WTC11 (cell line): ENCODE measurements around the gene NOS1. TPM values are rescaled to one million over a fixed set of nuclear protein-coding genes. Genes with fewer than 3 reads are reported as not detected.

Experiments
- ATAC-seq: fragments of 200-7000 bp; cut with Tn5 transposase; 2 replicates; pipeline ENCODE4 v1.10.0; 2021; ENCODE audit warnings: mild to moderate bottlenecking, moderate library complexity
- Bru-seq: library from RNA; stranded (reverse); fragments of 400-500 nt; gene quantifications from one replicate; lab custom pipeline; 2021; lab: Mats Ljungman, UMichigan
- CTCF ChIA-PET: fragments of 300-600 bp; sonication (Branson Sonifier 250); formaldehyde crosslinking; loops from one replicate; lab custom pipeline; 2021; ENCODE audit warnings: antibody characterized with exemption; lab: Charles Lee
- POLR2A ChIA-PET: fragments of 350-600 bp; sonication (Branson Sonifier 250); formaldehyde crosslinking; loops from one replicate; lab custom pipeline; 2021; ENCODE audit warnings: antibody characterized with exemption; lab: Charles Lee
- DNase-seq: peaks from one replicate; pipeline ENCODE4 v3.0.0; 2021; ENCODE audit warnings: low spot score
- H3K27ac Mint-ChIP-seq: 2 replicates; pipeline ENCODE4 v1.8.0; 2021; ENCODE audit warnings: mixed read lengths
- H3K27me3 Mint-ChIP-seq: 2 replicates; pipeline ENCODE4 v1.8.0; 2021; ENCODE audit warnings: low read depth, mild to moderate bottlenecking, moderate library complexity, mixed read lengths
- H3K36me3 Mint-ChIP-seq: 2 replicates; pipeline ENCODE4 v1.8.0; 2021; ENCODE audit warnings: mixed read lengths
- H3K4me1 Mint-ChIP-seq: 2 replicates; pipeline ENCODE4 v1.8.0; 2022; ENCODE audit warnings: mixed read lengths
- H3K4me3 Mint-ChIP-seq: 2 replicates; pipeline ENCODE4 v1.8.0; 2021; ENCODE audit warnings: mild to moderate bottlenecking, moderate library complexity, mixed read lengths
- H3K9me3 Mint-ChIP-seq: 2 replicates; pipeline ENCODE4 v1.8.0; 2021; ENCODE audit warnings: mixed read lengths
- EMX1 ChIP-seq: fragments of 250-450 bp; sonication (Bioruptor Pico); IDR thresholded peaks from 2 replicates; pipeline ENCODE4 v1.8.0; 2021; ENCODE audit warnings: mild to moderate bottlenecking
- ERG ChIP-seq: fragments of 250-450 bp; sonication (Bioruptor Pico); IDR thresholded peaks from 2 replicates; pipeline ENCODE4 v1.8.0; 2021; ENCODE audit warnings: mild to moderate bottlenecking
- HMGXB4 ChIP-seq: sonication (generic); formaldehyde crosslinking; IDR thresholded peaks from 2 replicates; pipeline ENCODE4 v1.8.1; 2023; ENCODE audit warnings: mild to moderate bottlenecking, moderate library complexity, missing genetic modification reagents
- MXD4 ChIP-seq: fragments of 250-450 bp; sonication (Bioruptor Pico); IDR thresholded peaks from 2 replicates; pipeline ENCODE4 v1.8.0; 2021; ENCODE audit warnings: mild to moderate bottlenecking, moderate library complexity, borderline replicate concordance
- NFE2L1 ChIP-seq: sonication (generic); formaldehyde crosslinking; IDR thresholded peaks from 2 replicates; pipeline ENCODE4 v1.8.1; 2023; ENCODE audit warnings: missing genetic modification reagents
- NFYB ChIP-seq: sonication (generic); formaldehyde crosslinking; conservative IDR thresholded peaks from 2 replicates; pipeline ENCODE4 v1.8.0; 2022; ENCODE audit warnings: low read depth, missing genetic modification reagents
- NR1H2 ChIP-seq: sonication (generic); formaldehyde crosslinking; IDR thresholded peaks from 2 replicates; pipeline ENCODE4 v1.9.0; 2021; ENCODE audit warnings: mild to moderate bottlenecking, moderate library complexity, missing genetic modification reagents
- OVOL2 ChIP-seq: fragments of 250-450 bp; sonication (Bioruptor Pico); IDR thresholded peaks from 2 replicates; pipeline ENCODE4 v1.9.0; 2021; ENCODE audit warnings: mild to moderate bottlenecking, borderline replicate concordance
- PRDM15 ChIP-seq: sonication (generic); formaldehyde crosslinking; IDR thresholded peaks from 2 replicates; pipeline ENCODE4 v1.8.0; 2022; ENCODE audit warnings: missing genetic modification reagents
- TCF7 ChIP-seq: sonication (generic); formaldehyde crosslinking; IDR thresholded peaks from 2 replicates; pipeline ENCODE4 v1.8.0; 2022; ENCODE audit warnings: mild to moderate bottlenecking, low read depth, missing genetic modification reagents, moderate library complexity
- ZBTB21 ChIP-seq: sonication (generic); formaldehyde crosslinking; IDR thresholded peaks from 2 replicates; pipeline ENCODE4 v1.8.1; 2023; ENCODE audit warnings: mild to moderate bottlenecking, missing genetic modification reagents, borderline replicate concordance
- long read RNA-seq, 3 experiments: library from RNA in 1 of 3; library from capped mRNA in 1 of 3; library from polyadenylated mRNA in 1 of 3; unstranded in 2 of 3; stranded (forward) in 1 of 3; transcript quantifications; one replicate each; pipeline ENCODE4 v2.0.0, GENCODE V29; 2021
- total RNA-seq: library from RNA; stranded (reverse); gene quantifications from 3 replicates; pipeline ENCODE4 v1.2.3, GENCODE V29; 2021
- TF ChIP-seq, protein P1 (sequence below): sonication (generic); formaldehyde crosslinking; IDR thresholded peaks from 2 replicates; pipeline ENCODE4 v1.8.0; 2023; ENCODE audit warnings: missing genetic modification reagents
- TF ChIP-seq, protein P2 (sequence below): fragments of 250-450 bp; sonication (Bioruptor Pico); IDR thresholded peaks from 2 replicates; pipeline ENCODE4 v1.9.0; 2021; ENCODE audit warnings: mild to moderate bottlenecking, borderline replicate concordance
- TF ChIP-seq, protein P3 (sequence below): sonication (generic); formaldehyde crosslinking; IDR thresholded peaks from 2 replicates; pipeline ENCODE4 v1.8.1; 2022; ENCODE audit warnings: missing genetic modification reagents, borderline replicate concordance
- TF ChIP-seq, protein P4 (sequence below): sonication (generic); formaldehyde crosslinking; conservative IDR thresholded peaks from 2 replicates; pipeline ENCODE4 v1.8.1; 2023; ENCODE audit warnings: mild to moderate bottlenecking, low read depth, missing genetic modification reagents, moderate library complexity

Gene NOS1
- total RNA-seq: 4.0 to 4.8 TPM (median 4.5 TPM) in 3 replicates
- Bru-seq, nascent RNA: percentile 34 among the genes with signal in this experiment
- long read RNA-seq, experiment 1, partial matches to known transcripts: 0 of 11 reads
- long read RNA-seq, experiment 1, other reads (novel, unspliced or antisense): 11 of 11 reads
- long read RNA-seq, experiment 2, partial matches to known transcripts: 1 of 7 reads
- long read RNA-seq, experiment 2, other reads (novel, unspliced or antisense): 6 of 7 reads
- long read RNA-seq, experiment 3: 0 reads

- TF ChIP-seq HMGXB4 (CRISPR knock-in tag): no peak; the same call in 1 of the 2 replicates
- TF ChIP-seq, protein P1, sequence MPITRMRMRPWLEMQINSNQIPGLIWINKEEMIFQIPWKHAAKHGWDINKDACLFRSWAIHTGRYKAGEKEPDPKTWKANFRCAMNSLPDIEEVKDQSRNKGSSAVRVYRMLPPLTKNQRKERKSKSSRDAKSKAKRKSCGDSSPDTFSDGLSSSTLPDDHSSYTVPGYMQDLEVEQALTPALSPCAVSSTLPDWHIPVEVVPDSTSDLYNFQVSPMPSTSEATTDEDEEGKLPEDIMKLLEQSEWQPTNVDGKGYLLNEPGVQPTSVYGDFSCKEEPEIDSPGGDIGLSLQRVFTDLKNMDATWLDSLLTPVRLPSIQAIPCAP (CRISPR knock-in tag): no peak
- no peak for TF ChIP-seq NFE2L1
- TF ChIP-seq OVOL2: no peak
- ChIA-PET CTCF (interaction anchor here (1.0 to 3.9 kb wide), 12 partner anchors 10 to 489 kb away, joined by 3 to 25 read pairs (median 5); no protein-coding TSS in a partner anchor), POLR2A (interaction anchor here (0.6 to 1.1 kb wide), 2 partner anchors 18 to 643 kb away, joined by 3 to 4 read pairs; no protein-coding TSS in a partner anchor)
- Mint-ChIP-seq H3K36me3 (no peaks in the 10 kb centered on the region), H3K27ac (no peak within 1 kb of the TSS), H3K9me3 (no peaks in the 10 kb centered on the region), H3K27me3 (peaks cover 74% of the 10 kb centered on the region), H3K4me3 (peak within 1 kb of the TSS; percentile 82), H3K4me1 (peaks cover 22% of the 10 kb centered on the region)
- ATAC-seq: peak; percentile 61
- peak; percentile 45 for DNase-seq
Observed at GRCh38 chr12:117361347-117361751, at the start of gene NOS1. Gene NOS1, minus strand, starts transcription at chr12:117361626. Its CDS starts 30,557 bp downstream, at chr12:117331069.

GRCh38 chr12:117409286-117409685 lies 47.9 kb upstream of the NOS1 start:
- H3K36me3 Mint-ChIP-seq: no peaks in the 10 kb centered on the region
- POLR2A ChIA-PET: no interaction called here
- no peak for DNase-seq
- H3K4me3 Mint-ChIP-seq: no peak overlapping the region
- no peaks in the 10 kb centered on the region; the same call in 1 of the 2 replicates for H3K27me3 Mint-ChIP-seq
- no peak for ATAC-seq
- no peak overlapping the region for H3K27ac Mint-ChIP-seq
- H3K4me1 Mint-ChIP-seq: peaks cover 15% of the 10 kb centered on the region
- CTCF ChIA-PET: interaction anchor here (1.1 to 1.8 kb wide), 2 partner anchors 42 to 428 kb away, joined by 3 to 17 read pairs; no protein-coding TSS in a partner anchor
- peaks cover 2% of the 10 kb centered on the region; the same call in 1 of the 2 replicates for H3K9me3 Mint-ChIP-seq
- TF ChIP-seq ERG (CRISPR knock-in tag) (no peak), TCF7 (CRISPR knock-in tag) (no peak), PRDM15 (CRISPR knock-in tag) (no peak), EMX1 (no peak), ZBTB21 (no peak), MXD4 (CRISPR knock-in tag) (no peak), NR1H2 (CRISPR knock-in tag) (no peak), NFYB (CRISPR knock-in tag) (no peak)
- TF ChIP-seq, protein P2, sequence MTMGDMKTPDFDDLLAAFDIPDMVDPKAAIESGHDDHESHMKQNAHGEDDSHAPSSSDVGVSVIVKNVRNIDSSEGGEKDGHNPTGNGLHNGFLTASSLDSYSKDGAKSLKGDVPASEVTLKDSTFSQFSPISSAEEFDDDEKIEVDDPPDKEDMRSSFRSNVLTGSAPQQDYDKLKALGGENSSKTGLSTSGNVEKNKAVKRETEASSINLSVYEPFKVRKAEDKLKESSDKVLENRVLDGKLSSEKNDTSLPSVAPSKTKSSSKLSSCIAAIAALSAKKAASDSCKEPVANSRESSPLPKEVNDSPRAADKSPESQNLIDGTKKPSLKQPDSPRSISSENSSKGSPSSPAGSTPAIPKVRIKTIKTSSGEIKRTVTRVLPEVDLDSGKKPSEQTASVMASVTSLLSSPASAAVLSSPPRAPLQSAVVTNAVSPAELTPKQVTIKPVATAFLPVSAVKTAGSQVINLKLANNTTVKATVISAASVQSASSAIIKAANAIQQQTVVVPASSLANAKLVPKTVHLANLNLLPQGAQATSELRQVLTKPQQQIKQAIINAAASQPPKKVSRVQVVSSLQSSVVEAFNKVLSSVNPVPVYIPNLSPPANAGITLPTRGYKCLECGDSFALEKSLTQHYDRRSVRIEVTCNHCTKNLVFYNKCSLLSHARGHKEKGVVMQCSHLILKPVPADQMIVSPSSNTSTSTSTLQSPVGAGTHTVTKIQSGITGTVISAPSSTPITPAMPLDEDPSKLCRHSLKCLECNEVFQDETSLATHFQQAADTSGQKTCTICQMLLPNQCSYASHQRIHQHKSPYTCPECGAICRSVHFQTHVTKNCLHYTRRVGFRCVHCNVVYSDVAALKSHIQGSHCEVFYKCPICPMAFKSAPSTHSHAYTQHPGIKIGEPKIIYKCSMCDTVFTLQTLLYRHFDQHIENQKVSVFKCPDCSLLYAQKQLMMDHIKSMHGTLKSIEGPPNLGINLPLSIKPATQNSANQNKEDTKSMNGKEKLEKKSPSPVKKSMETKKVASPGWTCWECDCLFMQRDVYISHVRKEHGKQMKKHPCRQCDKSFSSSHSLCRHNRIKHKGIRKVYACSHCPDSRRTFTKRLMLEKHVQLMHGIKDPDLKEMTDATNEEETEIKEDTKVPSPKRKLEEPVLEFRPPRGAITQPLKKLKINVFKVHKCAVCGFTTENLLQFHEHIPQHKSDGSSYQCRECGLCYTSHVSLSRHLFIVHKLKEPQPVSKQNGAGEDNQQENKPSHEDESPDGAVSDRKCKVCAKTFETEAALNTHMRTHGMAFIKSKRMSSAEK (CRISPR knock-in tag): no peak
- TF ChIP-seq, protein P3, sequence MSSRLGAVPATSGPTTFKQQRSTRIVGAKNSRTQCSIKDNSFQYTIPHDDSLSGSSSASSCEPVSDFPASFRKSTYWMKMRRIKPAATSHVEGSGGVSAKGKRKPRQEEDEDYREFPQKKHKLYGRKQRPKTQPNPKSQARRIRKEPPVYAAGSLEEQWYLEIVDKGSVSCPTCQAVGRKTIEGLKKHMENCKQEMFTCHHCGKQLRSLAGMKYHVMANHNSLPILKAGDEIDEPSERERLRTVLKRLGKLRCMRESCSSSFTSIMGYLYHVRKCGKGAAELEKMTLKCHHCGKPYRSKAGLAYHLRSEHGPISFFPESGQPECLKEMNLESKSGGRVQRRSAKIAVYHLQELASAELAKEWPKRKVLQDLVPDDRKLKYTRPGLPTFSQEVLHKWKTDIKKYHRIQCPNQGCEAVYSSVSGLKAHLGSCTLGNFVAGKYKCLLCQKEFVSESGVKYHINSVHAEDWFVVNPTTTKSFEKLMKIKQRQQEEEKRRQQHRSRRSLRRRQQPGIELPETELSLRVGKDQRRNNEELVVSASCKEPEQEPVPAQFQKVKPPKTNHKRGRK (CRISPR knock-in tag): no peak
- TF ChIP-seq, protein P4, sequence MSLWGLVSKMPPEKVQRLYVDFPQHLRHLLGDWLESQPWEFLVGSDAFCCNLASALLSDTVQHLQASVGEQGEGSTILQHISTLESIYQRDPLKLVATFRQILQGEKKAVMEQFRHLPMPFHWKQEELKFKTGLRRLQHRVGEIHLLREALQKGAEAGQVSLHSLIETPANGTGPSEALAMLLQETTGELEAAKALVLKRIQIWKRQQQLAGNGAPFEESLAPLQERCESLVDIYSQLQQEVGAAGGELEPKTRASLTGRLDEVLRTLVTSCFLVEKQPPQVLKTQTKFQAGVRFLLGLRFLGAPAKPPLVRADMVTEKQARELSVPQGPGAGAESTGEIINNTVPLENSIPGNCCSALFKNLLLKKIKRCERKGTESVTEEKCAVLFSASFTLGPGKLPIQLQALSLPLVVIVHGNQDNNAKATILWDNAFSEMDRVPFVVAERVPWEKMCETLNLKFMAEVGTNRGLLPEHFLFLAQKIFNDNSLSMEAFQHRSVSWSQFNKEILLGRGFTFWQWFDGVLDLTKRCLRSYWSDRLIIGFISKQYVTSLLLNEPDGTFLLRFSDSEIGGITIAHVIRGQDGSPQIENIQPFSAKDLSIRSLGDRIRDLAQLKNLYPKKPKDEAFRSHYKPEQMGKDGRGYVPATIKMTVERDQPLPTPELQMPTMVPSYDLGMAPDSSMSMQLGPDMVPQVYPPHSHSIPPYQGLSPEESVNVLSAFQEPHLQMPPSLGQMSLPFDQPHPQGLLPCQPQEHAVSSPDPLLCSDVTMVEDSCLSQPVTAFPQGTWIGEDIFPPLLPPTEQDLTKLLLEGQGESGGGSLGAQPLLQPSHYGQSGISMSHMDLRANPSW (CRISPR knock-in tag): no peak
